Endodermal cell (in vitro differentiated cells): ENCODE data around the gene MCTP2. TPM values are rescaled to one million over a fixed set of nuclear protein-coding genes. Genes with fewer than 3 reads are reported as not detected.

Experiments
- DNase-seq: peaks from one replicate; pipeline ENCODE4 v3.0.0-alpha.2; 2017
- H3K27ac ChIP-seq: 2 replicates; pipeline ENCODE4 v1.5.1; 2013; ENCODE audit warnings: mild to moderate bottlenecking, low read depth, low read length, moderate library complexity
- H3K27me3 ChIP-seq: 2 replicates; pipeline ENCODE4 v1.6.1; 2013; ENCODE audit warnings: mild to moderate bottlenecking, low read length, moderate library complexity; ENCODE audit not compliant: insufficient read depth, control insufficient read depth, poor library complexity, severe bottlenecking
- H3K36me3 ChIP-seq: 2 replicates; pipeline ENCODE4 v1.7.0; 2013; ENCODE audit warnings: mild to moderate bottlenecking, low read length, moderate library complexity; ENCODE audit not compliant: control insufficient read depth, insufficient read depth
- H3K4me1 ChIP-seq: one replicate; pipeline ENCODE4 v1.7.0; 2013; ENCODE audit warnings: low read length; ENCODE audit not compliant: control insufficient read depth, insufficient read depth
- H3K4me3 ChIP-seq: 2 replicates; pipeline ENCODE4 v1.5.1; 2013; ENCODE audit warnings: mild to moderate bottlenecking, low read length, moderate library complexity
- H3K9ac ChIP-seq: 2 replicates; pipeline ENCODE4 v1.6.1; 2013; ENCODE audit warnings: mild to moderate bottlenecking, low read length, moderate library complexity; ENCODE audit not compliant: poor library complexity, severe bottlenecking; ENCODE audit errors: extremely low read depth
- H3K9me3 ChIP-seq: 2 replicates; pipeline ENCODE4 v1.6.1; 2013; ENCODE audit warnings: mild to moderate bottlenecking, low read length, moderate library complexity; ENCODE audit not compliant: control insufficient read depth
- H3K27ac Mint-ChIP-seq: 2 replicates; pipeline ENCODE4 v1.8.0; 2020; ENCODE audit warnings: mixed read lengths
- H3K27me3 Mint-ChIP-seq: 2 replicates; pipeline ENCODE4 v1.8.0; 2021; ENCODE audit warnings: mild to moderate bottlenecking, mixed read lengths; ENCODE audit not compliant: insufficient read depth
- H3K36me3 Mint-ChIP-seq: 2 replicates; pipeline ENCODE4 v1.8.0; 2020; ENCODE audit warnings: low read depth, mixed read lengths
- H3K4me1 Mint-ChIP-seq: 2 replicates; pipeline ENCODE4 v1.8.0; 2020; ENCODE audit warnings: mixed read lengths
- H3K4me3 Mint-ChIP-seq: 2 replicates; pipeline ENCODE4 v1.8.0; 2020; ENCODE audit warnings: mild to moderate bottlenecking, moderate library complexity, mixed read lengths
- H3K9me3 Mint-ChIP-seq: 2 replicates; pipeline ENCODE4 v1.8.0; 2020; ENCODE audit warnings: mild to moderate bottlenecking, mixed read lengths
- CTCF ChIP-seq: fragments of 200-600 bp; sonication (generic); conservative IDR thresholded peaks from 2 replicates; pipeline ENCODE4 v1.5.0; 2021; ENCODE audit warnings: antibody characterized with exemption, mild to moderate bottlenecking
- WGBS, 2 experiments: methylation state at CpG; one replicate each; pipeline versions ENCODE4 v1.1.5 to v1.1.7; 2013; ENCODE audit warnings: missing lambda C conversion rate in 2 of 2, mixed read lengths in 1 of 2; ENCODE audit not compliant: insufficient coverage in 1 of 2, insufficient read length in 1 of 2; 5-methylcytosine and 5-hydroxymethylcytosine counted together
- total RNA-seq, 2 donors: library from RNA; stranded (reverse); fragmentation: NEBNext Ultra II Directional in 1 of 2; extraction: Animal tissue kit (Norgen Biotek cat#: 25700) in 1 of 2; gene quantifications; 2 replicates in 1 of 2; 3 replicates in 1 of 2; pipeline ENCODE4 v1.2.1, GENCODE V29; 2021

MCTP2 gene
- total RNA-seq, 2 donors from 2014 or later: 9.2 to 12.1 TPM

GRCh38 chr15:94416820-94417219, 185.5 kb downstream of the MCTP2 start:
- H3K4me1 Mint-ChIP-seq: peaks cover 9% of the 10 kb centered on the region
- 78 to 100% methylated on average over 1 to 2 of the region's 3 CpGs for WGBS, 2 experiments

GRCh38 chr15:94417501-94418293, 186.3 kb downstream of the MCTP2 start:
- TF ChIP-seq CTCF: no peak
- DNase-seq: no peak
- no peaks in the 10 kb centered on the region for H3K4me1 ChIP-seq
- no peak overlapping the region for H3K27ac ChIP-seq
- Mint-ChIP-seq H3K9me3 (no peaks in the 10 kb centered on the region), H3K27me3 (no peaks in the 10 kb centered on the region), H3K4me1 (peaks cover 9% of the 10 kb centered on the region), H3K36me3 (peaks cover 5% of the 10 kb centered on the region), H3K27ac (no peak overlapping the region), H3K4me3 (no peak overlapping the region)
- H3K36me3 ChIP-seq: no peaks in the 10 kb centered on the region
- no peak overlapping the region for H3K4me3 ChIP-seq
- 91 to 96% methylated on average over 8 to 12 of the region's 12 CpGs for WGBS, 2 experiments
- no peak overlapping the region for H3K9ac ChIP-seq
- peaks cover 10% of the 10 kb centered on the region for H3K9me3 ChIP-seq
- H3K27me3 ChIP-seq: no peaks in the 10 kb centered on the region

More at GRCh38 chr15:94416820-94417219, 185.5 kb downstream of the MCTP2 start:
- Histone ChIP-seq H3K9ac (no peak overlapping the region), H3K27ac (no peak overlapping the region), H3K4me3 (no peak overlapping the region), H3K4me1 (no peaks in the 10 kb centered on the region), H3K9me3 (peaks cover 10% of the 10 kb centered on the region), H3K27me3 (no peaks in the 10 kb centered on the region), H3K36me3 (no peaks in the 10 kb centered on the region)
- Mint-ChIP-seq H3K9me3 (no peaks in the 10 kb centered on the region), H3K4me3 (no peak overlapping the region), H3K36me3 (peaks cover 3% of the 10 kb centered on the region), H3K27me3 (no peaks in the 10 kb centered on the region), H3K27ac (no peak overlapping the region)
- no peak for TF ChIP-seq CTCF
- no peak for DNase-seq

GRCh38 chr15:94421706-94422105, 190.3 kb downstream of the MCTP2 start:
- Mint-ChIP-seq H3K27me3 (no peaks in the 10 kb centered on the region), H3K4me1 (no peaks in the 10 kb centered on the region), H3K9me3 (no peaks in the 10 kb centered on the region), H3K36me3 (peaks cover 5% of the 10 kb centered on the region), H3K27ac (no peak overlapping the region), H3K4me3 (no peak overlapping the region)
- Histone ChIP-seq H3K27me3 (no peaks in the 10 kb centered on the region), H3K36me3 (no peaks in the 10 kb centered on the region), H3K4me1 (no peaks in the 10 kb centered on the region), H3K4me3 (no peak overlapping the region), H3K9me3 (peaks cover 10% of the 10 kb centered on the region), H3K9ac (no peak overlapping the region), H3K27ac (no peak overlapping the region)
- no peak for TF ChIP-seq CTCF
- WGBS, 2 experiments: 54 to 100% methylated on average over 1 of the region's 1 CpG
- DNase-seq: no peak
